Breast epithelium (tissue), 4 donors: Measurements from ENCODE around the gene HBS1L. TPM values are rescaled to one million over a fixed set of nuclear protein-coding genes. Genes with fewer than 3 reads are reported as not detected.

ENCODE experiments used
- DNase-seq, 2 donors: peaks; one replicate each; pipeline ENCODE4 v3.0.0-alpha.2; 2019; ENCODE audit warnings: low spot score in 2 of 2
- H3K27ac ChIP-seq, 2 donors: fragments of 200-600 bp; sonication (generic) in 1 of 2; one replicate each; pipeline ENCODE4 v1.5.1; 2016 to 2019; ENCODE audit warnings: mild to moderate bottlenecking in 1 of 2
- H3K27me3 ChIP-seq, 2 donors: fragments of 200-600 bp; sonication (generic) in 1 of 2; one replicate each; pipeline versions ENCODE4 v1.5.1 to v1.6.0; 2017 to 2019; ENCODE audit warnings: control low read depth in 1 of 2, mild to moderate bottlenecking in 1 of 2
- H3K36me3 ChIP-seq: fragments of 200-600 bp; one replicate; pipeline ENCODE4 v1.5.1; 2019
- H3K4me1 ChIP-seq, 2 donors: fragments of 200-600 bp; sonication (generic); one replicate each; pipeline ENCODE4 v1.5.1; 2016 to 2019; ENCODE audit warnings: control low read depth in 1 of 2
- H3K4me3 ChIP-seq, 3 donors: fragments of 200-600 bp; sonication (generic); 1 replicate in 2 of 3; 2 replicates in 1 of 3; pipeline ENCODE4 v1.5.1; 2016 to 2019; ENCODE audit warnings: mild to moderate bottlenecking in 3 of 3, moderate library complexity in 2 of 3
- H3K9me3 ChIP-seq, 2 donors: fragments of 200-600 bp; sonication (generic) in 1 of 2; one replicate each; pipeline ENCODE4 v1.5.1; 2016 to 2019; ENCODE audit warnings: control low read depth in 1 of 2
- POLR2A ChIP-seq: fragments of 450-650 bp; IDR thresholded peaks from one replicate; pipeline ENCODE4 v1.6.1; 2016; ENCODE audit warnings: antibody characterized with exemption, mild to moderate bottlenecking, moderate library complexity
- POLR2AphosphoS5 ChIP-seq, 3 donors: sonication (generic); formaldehyde crosslinking; IDR thresholded peaks; one replicate each; pipeline ENCODE4 v1.6.1; 2017; ENCODE audit warnings: antibody characterized with exemption in 3 of 3
- intact Hi-C: fragments of 100-400 bp; cut with DNase I; formaldehyde crosslinking; loops from one replicate; pipeline ENCODE4 v1.15.1; 2023; ENCODE audit warnings: low total_unique reads
- total RNA-seq, 3 donors: library from RNA; depleted of rRNA; stranded (reverse); fragments of >200 nt; gene quantifications; one replicate each; pipeline ENCODE4 v1.1.0, GENCODE V29; 2016
- TF ChIP-seq, protein P1 (sequence below), 3 donors: fragments of 450-650 bp; IDR thresholded peaks; one replicate each; pipeline ENCODE4 v1.5.1; 2016 to 2017; ENCODE audit warnings: antibody characterized with exemption in 3 of 3, mild to moderate bottlenecking in 3 of 3, moderate library complexity in 3 of 3

The HBS1L gene
- total RNA-seq, 3 donors from 2014 or later: 42.0 to 55.5 (median 52.0) TPM

DNA sequence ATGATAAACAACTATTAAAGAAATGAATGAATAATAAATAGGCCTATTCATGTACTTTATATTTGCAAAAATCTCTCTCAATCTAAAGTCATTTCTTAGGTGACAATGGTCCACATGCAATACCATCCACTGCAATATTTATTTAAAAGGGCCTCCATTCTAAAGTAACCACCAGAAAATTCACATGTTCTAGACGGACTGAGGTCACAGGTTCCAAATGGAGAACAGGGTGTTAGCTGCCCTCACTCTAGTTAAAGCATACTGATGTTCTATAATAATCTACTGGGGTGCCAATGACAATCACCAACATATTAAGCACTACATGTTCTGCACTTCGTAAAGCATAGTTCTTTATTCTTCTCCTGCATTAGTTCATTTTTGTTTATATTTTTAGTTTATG is 1.2 kb downstream of the HBS1L start:
- TF ChIP-seq POLR2A (no peak), POLR2AphosphoS5 (IDR thresholded peaks at IDR 0.05) (no peak)
- TF ChIP-seq, protein P1, sequence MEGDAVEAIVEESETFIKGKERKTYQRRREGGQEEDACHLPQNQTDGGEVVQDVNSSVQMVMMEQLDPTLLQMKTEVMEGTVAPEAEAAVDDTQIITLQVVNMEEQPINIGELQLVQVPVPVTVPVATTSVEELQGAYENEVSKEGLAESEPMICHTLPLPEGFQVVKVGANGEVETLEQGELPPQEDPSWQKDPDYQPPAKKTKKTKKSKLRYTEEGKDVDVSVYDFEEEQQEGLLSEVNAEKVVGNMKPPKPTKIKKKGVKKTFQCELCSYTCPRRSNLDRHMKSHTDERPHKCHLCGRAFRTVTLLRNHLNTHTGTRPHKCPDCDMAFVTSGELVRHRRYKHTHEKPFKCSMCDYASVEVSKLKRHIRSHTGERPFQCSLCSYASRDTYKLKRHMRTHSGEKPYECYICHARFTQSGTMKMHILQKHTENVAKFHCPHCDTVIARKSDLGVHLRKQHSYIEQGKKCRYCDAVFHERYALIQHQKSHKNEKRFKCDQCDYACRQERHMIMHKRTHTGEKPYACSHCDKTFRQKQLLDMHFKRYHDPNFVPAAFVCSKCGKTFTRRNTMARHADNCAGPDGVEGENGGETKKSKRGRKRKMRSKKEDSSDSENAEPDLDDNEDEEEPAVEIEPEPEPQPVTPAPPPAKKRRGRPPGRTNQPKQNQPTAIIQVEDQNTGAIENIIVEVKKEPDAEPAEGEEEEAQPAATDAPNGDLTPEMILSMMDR (IDR thresholded peaks at IDR 0.05): no peak
- peak overlapping the region in 1 of 2 donors; percentile 2 for H3K27ac ChIP-seq
- H3K4me3 ChIP-seq: peak overlapping the region; percentile 67 to 82 (median 69)
- H3K4me1 ChIP-seq: peaks cover 0 to 4% of the 10 kb centered on the region in 2 donors
- peaks cover 4% of the 10 kb centered on the region for H3K36me3 ChIP-seq
- intact Hi-C loops: no loop called here
- no peak for DNase-seq
- no peaks in the 10 kb centered on the region for H3K27me3 ChIP-seq
- no peaks in the 10 kb centered on the region for H3K9me3 ChIP-seq

DNA sequence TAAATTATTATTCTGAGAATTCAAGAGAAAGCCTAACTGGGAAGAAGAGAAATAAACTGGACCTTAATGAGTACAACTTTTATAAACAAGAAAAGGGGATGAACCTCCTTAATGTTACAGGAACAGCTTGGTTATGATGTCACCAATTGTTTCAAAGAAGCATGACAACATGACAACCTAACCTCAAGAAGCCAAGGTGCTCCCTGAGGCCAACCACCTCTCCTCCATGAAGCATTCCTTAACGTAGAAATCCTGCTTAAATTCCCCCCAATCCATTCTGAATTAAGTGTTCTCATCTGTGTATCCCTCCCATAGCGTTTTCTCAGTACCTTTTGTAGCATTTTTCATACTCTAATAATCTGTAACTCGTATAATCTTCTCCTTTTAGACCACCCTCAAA is 1.7 kb downstream of the HBS1L start:
- intact Hi-C loops: no loop called here
- H3K27me3 ChIP-seq: no peaks in the 10 kb centered on the region
- H3K4me3 ChIP-seq: no peak overlapping the region
- no peak for TF ChIP-seq POLR2A
- TF ChIP-seq POLR2AphosphoS5 (IDR thresholded peaks at IDR 0.05): no peak
- TF ChIP-seq, protein P1 (IDR thresholded peaks at IDR 0.05): no peak
- no peak for DNase-seq
- H3K9me3 ChIP-seq: no peaks in the 10 kb centered on the region
- no peak overlapping the region for H3K27ac ChIP-seq
- peaks cover 0 to 4% of the 10 kb centered on the region in 2 donors for H3K4me1 ChIP-seq
- peaks cover 4% of the 10 kb centered on the region for H3K36me3 ChIP-seq

DNA sequence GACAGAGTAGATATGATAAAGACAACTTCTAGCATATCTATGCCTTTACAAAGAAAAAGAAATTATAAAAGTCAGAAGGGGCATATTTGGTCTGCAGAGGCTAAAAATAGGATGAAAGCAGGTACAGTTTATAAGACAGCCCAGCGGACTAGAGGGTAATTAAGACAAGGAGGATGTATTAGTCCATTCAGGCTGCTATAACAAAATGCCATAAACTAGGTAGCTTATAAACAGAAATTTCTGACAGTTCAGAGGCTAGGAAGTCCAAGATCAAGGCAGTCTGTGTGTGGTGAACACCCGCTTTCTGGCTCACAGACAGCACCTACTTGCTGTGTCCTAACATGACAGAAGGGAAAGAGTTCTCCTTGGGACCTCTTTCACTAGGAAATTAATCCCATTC is 5.7 kb downstream of the HBS1L start:
- H3K4me1 ChIP-seq: peaks cover 0 to 4% of the 10 kb centered on the region in 2 donors
- H3K4me3 ChIP-seq: no peak overlapping the region
- H3K27me3 ChIP-seq: no peaks in the 10 kb centered on the region
- H3K9me3 ChIP-seq: no peaks in the 10 kb centered on the region
- H3K27ac ChIP-seq: no peak overlapping the region
- no peak for TF ChIP-seq POLR2AphosphoS5 (IDR thresholded peaks at IDR 0.05)
- TF ChIP-seq, protein P1 (IDR thresholded peaks at IDR 0.05): no peak
- TF ChIP-seq POLR2A: no peak
- intact Hi-C loops: no loop called here
- no peak for DNase-seq
- peaks cover 4% of the 10 kb centered on the region for H3K36me3 ChIP-seq

DNA sequence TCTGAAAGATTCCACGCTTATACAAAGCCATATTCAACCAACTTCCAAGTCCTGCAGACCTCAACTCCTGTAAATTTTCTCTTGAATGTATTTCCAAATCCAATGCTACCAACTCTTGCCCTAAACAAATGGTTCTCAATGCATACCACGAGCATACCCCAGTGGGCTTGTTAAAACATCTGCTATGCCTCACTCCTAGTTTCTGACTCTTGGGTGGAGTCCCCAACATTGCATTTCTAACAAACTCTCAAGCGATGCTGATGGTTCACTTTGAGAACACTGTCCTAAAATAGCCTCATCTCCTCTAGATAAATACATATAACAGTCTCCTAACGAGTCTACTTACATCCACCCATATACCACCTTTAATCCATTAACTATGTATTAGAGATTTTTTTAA is 7.3 kb downstream of the HBS1L start:
- Histone ChIP-seq H3K4me3 (no peak overlapping the region), H3K9me3 (no peaks in the 10 kb centered on the region), H3K27ac (no peak overlapping the region), H3K36me3 (peaks cover 4% of the 10 kb centered on the region), H3K4me1 (no peaks in the 10 kb centered on the region), H3K27me3 (no peaks in the 10 kb centered on the region)
- DNase-seq: no peak
- intact Hi-C loops: no loop called here
- TF ChIP-seq POLR2A: no peak
- TF ChIP-seq, protein P1 (IDR thresholded peaks at IDR 0.05): no peak
- TF ChIP-seq POLR2AphosphoS5 (IDR thresholded peaks at IDR 0.05): no peak

DNA sequence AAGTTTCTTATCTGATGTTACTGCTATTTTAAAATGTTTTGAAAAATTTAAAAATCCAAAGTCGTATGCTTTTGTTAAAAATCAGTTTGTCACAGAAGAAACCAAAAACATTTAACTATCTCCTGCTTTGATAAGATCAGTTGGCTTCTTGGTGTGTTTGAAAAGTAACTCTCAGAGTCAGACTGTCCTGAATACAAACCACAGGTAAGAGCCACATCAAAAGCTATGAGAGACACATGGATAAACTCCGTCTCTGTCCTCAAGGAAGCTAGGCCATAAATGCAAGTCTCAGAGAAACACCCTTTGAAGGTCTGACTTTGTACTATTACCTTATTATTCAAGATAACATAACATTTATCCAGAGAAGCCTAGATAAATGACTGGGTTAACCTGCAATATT is 7.7 kb downstream of the HBS1L start:
- no peak overlapping the region for H3K27ac ChIP-seq

More for the DNA sequence above, 7.7 kb downstream of the HBS1L start:
- no peak overlapping the region for H3K4me3 ChIP-seq
- TF ChIP-seq POLR2AphosphoS5 (IDR thresholded peaks at IDR 0.05) (no peak), POLR2A (no peak)
- TF ChIP-seq, protein P1 (IDR thresholded peaks at IDR 0.05): no peak
- no peaks in the 10 kb centered on the region for H3K4me1 ChIP-seq
- intact Hi-C loops: no loop called here
- H3K36me3 ChIP-seq: peaks cover 4% of the 10 kb centered on the region
- DNase-seq: no peak
- H3K9me3 ChIP-seq: no peaks in the 10 kb centered on the region
- no peaks in the 10 kb centered on the region for H3K27me3 ChIP-seq
